Femur (tissue), 1 donor: ENCODE results near the gene HSCB.
"Not testable (repeated sequence)": the region's sequence is repeated elsewhere in the genome, so short reads cannot be mapped to it uniquely, and the experiment has no call there.

Experiments
- DNase-seq: peaks from one replicate; pipeline ENCODE4 v3.0.0-alpha.2; 2017

The HSCB gene

GRCh38 chr22:28741785-28742561 is at the start of gene HSCB, which contains the start of gene CHEK2:
Gene HSCB (plus strand): TSS chr22:28742039. CDS start chr22:28742096, 57 bp downstream.
Gene CHEK2 (minus strand): TSS chr22:28741820. CDS start chr22:28734721, 7,099 bp downstream.
- DNase-seq, result peak; percentile 99

GRCh38 chr22:28693041-28693760 is 48.6 kb upstream of the HSCB start:
- not testable (repeated sequence) for DNase-seq

- no peak for DNase-seq
These were observed 38.9 kb upstream of the HSCB start for GRCh38 chr22:28702891-28703290.

GRCh38 chr22:28703436-28703835 is 38.4 kb upstream of the HSCB start:
- DNase-seq, result no peak

- DNase-seq, result no peak
These were observed 35.0 kb upstream of the HSCB start for GRCh38 chr22:28706845-28707244.

GRCh38 chr22:28710107-28710506 is 31.7 kb upstream of the HSCB start:
- DNase-seq, result no peak

GRCh38 chr22:28710576-28711191 is 31.2 kb upstream of the HSCB start:
- DNase-seq, result no peak

- DNase-seq, result no peak
These were observed 30.5 kb upstream of the HSCB start for GRCh38 chr22:28711341-28711740.

GRCh38 chr22:28711820-28712777 is 29.7 kb upstream of the HSCB start:
- DNase-seq, result no peak

- no peak for DNase-seq
These were observed 27.7 kb upstream of the HSCB start for GRCh38 chr22:28714043-28714628.

- no peak for DNase-seq
These were observed 26.2 kb upstream of the HSCB start for GRCh38 chr22:28715611-28716010.

GRCh38 chr22:28716686-28717085 is 25.2 kb upstream of the HSCB start:
- DNase-seq, result no peak

GRCh38 chr22:28718044-28718443 is 23.8 kb upstream of the HSCB start:
- DNase-seq, result no peak

GRCh38 chr22:28728002-28728401 is 13.8 kb upstream of the HSCB start:
- DNase-seq, result no peak

GRCh38 chr22:28728621-28729313 is 13.1 kb upstream of the HSCB start:
- no peak for DNase-seq

GRCh38 chr22:28730179-28730578 is 11.7 kb upstream of the HSCB start:
- no peak for DNase-seq

- DNase-seq, result no peak
These were observed 7.4 kb upstream of the HSCB start for GRCh38 chr22:28734393-28734792.

- DNase-seq, result no peak
These were observed 5.3 kb upstream of the HSCB start for GRCh38 chr22:28736301-28737155.

GRCh38 chr22:28737701-28738100 is 4.1 kb upstream of the HSCB start:
- no peak for DNase-seq

GRCh38 chr22:28738876-28739275 is 3.0 kb upstream of the HSCB start:
- not testable (repeated sequence) for DNase-seq
